GM19438 (cell line): Measurements from ENCODE around the gene AMIGO2.

Experiments used
- ATAC-seq: cut with Tn5 transposase; IDR thresholded peaks from one replicate; pipeline ENCODE4 v1.9.1; 2021; ENCODE audit warnings: low read depth; ENCODE audit not compliant: unreplicated experiment

Gene AMIGO2

GRCh38 chr12:47098099-47098498 lies 18.3 kb upstream of the AMIGO2 start:
- ATAC-seq, result no peak

DNA sequence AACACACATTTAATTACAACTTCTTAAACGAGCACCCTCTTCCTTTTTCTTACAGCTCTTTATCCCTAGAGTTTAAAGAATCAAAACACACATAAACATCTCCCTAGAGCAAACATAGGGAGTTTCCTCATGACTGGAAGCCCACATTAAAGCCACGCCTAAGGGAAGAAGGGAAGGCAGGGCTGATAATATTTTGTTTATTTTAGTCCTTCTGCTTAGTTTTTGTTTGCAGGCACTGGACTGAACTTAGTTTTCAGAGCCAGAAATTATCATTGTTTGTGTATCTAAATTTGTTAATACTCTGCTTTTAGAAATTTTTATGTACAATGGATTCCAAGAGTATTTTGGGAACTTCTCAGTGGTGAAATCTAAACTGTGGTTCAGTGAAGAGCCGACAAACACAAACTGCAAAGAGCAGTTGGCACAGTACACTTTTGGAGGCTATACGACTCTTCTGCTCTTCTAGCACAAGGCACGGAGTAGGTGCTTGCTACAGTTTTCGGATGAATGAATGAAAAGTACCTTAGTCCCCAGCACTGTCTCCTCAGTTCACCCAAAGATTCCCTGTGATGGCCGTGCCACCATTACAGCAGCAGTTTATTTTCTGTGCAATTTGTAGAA lies 17.6 kb upstream of the AMIGO2 start:
- ATAC-seq, result no peak

DNA sequence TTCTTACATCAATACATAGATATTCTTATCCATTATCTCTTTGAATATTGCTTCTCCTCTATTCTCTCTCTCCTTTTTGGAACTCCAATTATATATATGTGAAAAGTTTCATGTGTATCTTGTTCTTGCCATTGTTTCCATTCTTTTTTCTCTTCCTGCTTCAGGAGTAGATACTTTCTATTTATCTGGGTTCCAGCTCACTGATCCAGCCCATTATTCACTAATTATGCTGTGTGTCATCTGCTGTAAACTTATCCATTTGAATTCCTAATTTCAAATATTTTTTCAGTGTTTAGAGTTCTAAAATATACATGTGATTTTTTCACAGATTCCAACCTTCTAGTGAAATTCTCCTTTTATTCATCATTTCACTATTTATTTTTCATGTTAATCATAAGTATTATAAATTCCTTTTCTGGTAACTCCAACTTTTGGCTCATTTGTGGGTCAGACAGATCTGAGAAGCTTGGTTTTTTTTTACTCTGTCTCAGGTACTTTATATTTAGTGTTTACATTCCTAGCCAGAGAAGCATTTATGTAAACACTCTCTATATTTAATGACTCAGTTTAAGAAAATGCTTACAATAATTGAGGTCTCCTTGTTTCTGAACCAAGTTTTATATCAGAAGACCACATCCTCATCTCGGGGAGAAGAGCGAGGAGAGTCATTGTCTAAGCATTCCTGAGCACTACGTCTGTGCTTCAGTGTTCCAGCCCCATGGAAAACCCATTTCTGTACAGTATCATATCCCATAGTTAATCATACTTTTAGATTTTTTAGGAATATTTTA lies 15.9 kb upstream of the AMIGO2 start:
- no peak for ATAC-seq

DNA sequence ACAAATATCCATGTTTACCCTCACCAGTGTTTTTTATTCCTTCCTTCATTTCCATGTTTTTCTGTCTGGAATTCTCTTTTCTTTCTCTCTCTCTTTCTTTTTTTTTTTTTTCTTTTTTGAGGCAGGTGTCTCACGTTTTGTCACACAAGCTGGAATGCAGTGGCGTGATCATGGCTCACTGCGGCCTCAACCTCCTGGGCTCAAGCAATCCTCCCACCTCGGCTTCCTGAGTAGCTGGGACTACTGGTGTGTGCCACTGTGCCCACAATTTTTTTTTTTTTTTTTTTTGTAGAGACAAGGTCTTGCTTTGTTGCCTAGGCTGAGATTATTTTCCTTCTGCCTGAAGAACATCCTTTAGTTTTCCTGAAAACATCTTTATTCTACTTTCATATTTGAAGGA lies 15.0 kb upstream of the AMIGO2 start:
- no peak for ATAC-seq

DNA sequence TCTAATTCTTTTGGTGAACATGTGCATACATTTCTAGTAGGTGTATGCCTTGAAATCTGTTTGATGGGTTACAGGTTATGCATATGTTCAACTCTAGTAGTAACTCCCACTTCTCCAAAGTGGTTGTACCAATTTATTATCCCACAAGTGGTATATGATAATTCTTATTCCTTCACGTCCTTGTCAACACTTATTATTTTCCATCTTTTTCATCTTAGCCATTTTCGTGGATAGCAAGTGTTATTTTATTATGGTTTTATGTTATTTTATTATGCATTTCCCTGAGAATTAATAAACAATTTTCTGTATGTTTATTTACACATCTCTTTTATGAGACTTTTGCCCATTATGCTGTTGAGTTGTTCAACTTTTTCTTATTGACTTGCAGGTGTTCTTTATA lies 11.2 kb upstream of the AMIGO2 start:
- no peak for ATAC-seq

DNA sequence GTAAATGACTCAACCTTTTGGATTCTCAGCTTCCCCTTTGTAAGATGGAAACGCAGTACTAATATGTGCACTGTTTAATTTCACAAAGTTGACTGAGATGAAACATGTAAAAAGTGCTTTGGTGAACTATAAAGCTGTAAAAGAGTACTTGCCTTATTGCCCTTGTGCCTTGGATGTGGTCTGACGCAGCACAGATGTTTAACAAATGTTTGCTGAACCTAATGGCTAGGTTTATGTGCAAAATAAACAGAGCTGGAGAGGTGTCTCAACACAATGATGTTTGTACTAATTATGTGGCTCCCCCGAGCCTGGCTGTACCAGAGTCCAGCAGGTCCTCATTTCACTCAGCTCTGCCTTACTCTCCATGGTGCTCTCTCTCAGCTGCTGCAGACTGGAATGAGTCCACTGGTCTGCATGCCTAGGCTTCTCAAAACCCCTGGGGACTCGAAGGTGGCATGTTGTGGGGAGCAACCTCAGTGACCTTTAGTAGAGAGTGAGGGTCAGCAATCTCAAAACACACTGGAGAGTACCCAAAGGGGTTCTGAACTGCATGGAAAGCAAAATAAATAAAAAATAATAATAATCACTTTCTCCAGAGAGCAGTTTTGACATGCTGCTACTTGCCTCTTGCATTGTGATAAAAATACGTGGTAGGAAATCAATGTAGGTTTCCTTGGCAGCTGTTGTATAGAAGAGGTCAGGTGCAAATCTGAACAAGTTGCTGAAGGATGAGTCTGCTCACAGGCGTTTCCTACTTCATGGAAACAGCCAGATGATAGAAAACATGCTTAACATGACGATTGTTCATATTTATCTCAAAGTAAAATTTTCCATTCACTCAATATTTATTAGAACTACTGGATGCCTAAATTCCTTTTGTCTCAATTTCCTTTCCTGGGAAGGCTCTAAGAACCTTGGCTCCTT lies 8.5 kb upstream of the AMIGO2 start:
- ATAC-seq, result no peak

DNA sequence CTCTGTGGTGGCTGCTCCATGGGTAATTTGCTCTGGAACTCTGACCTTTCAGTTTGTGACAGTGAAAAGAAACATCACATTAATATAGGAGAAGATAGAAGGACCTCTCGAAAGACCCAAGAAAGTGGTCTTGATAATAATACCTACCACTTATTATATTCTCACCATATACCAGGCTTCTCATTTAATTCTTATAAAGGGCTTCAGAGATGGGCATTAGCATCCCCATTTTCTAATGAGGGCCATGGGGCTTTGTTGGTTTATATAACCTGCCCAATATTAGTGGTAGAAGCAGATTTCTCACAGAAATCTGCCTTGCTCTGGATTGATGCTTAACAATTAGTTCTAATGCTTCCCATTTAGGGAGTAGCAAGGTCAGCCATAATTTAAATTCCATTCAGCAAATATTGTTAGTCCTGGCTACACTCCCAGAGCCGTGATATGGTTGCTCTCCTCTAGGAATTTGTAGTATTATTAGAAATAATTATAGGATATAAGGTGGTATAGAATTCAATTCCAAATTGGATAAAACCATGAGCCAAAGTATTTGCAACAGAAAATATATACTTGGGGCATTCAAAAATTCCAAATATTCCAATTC lies 7.4 kb upstream of the AMIGO2 start:
- no peak for ATAC-seq

DNA sequence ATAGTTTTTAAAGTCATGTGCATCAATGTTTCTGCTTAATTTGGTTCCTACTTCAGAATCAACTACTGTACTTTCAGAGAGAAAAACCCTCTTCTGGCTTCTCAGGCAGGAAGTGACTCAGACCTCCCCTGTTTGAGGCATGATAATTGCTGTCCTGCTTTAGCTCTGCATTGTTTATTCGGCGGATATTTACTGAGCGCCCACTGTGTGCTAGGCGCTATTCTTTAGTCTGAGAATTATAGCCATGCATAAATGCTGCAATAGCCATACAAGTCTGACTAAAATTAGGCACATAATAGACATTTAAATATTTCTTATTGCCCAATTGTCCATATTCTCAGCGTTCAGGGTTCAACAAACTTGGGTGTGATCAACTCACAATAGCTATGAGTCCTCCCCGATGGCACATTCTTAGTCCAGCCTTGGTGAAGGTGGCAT lies 6.1 kb upstream of the AMIGO2 start:
- no peak for ATAC-seq

DNA sequence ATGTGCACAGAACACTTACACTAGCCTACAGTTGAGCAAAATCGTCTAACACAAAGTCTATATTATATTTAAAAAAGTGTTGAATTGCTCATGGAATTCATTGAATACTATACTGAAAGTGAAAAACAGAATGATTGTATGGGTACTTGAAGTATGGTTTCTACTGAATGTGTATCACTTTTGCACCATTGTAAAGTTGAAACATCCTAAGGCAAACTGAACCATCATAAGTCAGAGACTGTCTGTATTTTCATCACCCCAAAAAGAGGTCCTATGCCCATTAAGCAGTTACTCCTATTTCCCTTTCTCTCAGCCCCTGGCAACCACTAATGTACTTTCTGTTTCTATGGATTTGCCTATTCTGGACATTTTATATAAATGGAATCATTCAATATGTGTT lies 4.4 kb upstream of the AMIGO2 start:
- no peak for ATAC-seq

GRCh38 chr12:47082796-47083621 lies 3.2 kb upstream of the AMIGO2 start:
- ATAC-seq, result no peak

DNA sequence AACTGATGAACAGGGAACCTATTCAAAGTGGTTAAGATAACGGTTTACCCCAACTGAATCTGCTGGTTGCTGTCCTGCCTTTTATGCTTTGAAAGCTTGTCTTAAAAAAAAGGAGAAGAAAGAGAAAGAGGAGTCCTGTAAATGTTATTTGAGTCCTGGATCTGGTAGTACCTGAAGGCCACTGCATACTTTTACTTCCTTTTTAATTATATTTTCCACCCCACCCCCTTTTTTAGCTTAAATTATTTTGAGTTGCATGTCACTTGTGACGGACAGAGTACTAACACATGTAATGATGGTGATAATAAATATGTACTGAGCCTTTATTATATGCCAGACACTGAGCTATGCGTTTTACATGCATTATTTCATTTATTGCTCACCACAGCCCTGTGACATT lies 2.5 kb upstream of the AMIGO2 start:
- ATAC-seq, result no peak

DNA sequence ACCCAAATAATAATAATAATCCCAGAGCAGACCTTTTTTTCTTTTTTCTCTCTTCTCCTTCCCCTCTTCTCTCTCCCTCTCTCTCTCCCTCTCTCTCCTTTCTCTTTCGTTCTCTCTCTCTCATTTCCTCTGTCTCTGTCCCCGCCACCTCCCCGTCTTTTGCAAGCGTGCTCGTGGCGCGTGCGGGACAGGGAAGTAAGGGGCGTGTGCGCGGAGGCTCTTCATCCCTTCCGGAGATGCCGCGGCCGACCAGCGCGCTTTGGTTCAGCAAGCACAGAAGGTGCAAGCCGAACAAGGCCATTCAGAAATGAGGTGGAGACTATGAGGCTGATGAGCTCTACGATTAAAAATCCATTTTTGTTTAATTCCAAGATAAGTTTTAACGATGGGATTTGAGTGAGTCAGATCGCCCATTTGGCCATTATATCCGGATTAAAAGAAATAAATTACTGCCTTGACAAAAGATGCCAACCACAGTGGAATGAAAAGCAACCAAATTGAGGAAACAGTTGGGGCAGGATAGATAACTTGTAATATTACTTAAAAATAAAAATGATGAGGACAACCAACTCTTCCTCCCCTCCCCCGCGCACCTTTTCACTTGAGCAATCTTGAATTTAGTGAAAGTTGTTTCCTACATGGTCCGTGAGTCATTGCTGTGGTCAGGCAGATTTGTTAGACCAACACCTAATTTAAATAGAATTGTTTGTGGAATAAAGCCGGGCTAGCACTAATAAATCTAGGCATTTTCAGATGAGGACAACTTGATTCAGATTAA lies 1.2 kb upstream of the AMIGO2 start:
- no peak for ATAC-seq

GRCh38 chr12:47079981-47080724 lies 394 bp upstream of the AMIGO2 start:
- peak; percentile 17 for ATAC-seq

- no peak for ATAC-seq
Observed at GRCh38 chr12:47078733-47079467, 859 bp downstream of the AMIGO2 start.

DNA sequence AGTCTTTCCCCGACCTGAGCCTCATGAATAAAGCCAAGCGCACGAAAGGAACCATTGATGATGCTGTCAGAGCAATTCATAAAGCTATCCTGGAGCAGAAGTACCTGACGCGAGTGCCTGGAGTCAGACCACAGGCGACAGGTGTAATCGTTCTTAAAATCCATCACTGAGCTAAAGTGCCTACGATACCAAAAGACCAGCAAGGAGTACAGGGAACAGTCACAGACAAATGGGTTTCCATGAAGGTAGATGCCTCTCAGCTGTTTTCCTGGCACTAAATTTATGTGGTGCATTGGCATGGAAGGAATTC lies 1.7 kb downstream of the AMIGO2 start:
- ATAC-seq, result no peak

DNA sequence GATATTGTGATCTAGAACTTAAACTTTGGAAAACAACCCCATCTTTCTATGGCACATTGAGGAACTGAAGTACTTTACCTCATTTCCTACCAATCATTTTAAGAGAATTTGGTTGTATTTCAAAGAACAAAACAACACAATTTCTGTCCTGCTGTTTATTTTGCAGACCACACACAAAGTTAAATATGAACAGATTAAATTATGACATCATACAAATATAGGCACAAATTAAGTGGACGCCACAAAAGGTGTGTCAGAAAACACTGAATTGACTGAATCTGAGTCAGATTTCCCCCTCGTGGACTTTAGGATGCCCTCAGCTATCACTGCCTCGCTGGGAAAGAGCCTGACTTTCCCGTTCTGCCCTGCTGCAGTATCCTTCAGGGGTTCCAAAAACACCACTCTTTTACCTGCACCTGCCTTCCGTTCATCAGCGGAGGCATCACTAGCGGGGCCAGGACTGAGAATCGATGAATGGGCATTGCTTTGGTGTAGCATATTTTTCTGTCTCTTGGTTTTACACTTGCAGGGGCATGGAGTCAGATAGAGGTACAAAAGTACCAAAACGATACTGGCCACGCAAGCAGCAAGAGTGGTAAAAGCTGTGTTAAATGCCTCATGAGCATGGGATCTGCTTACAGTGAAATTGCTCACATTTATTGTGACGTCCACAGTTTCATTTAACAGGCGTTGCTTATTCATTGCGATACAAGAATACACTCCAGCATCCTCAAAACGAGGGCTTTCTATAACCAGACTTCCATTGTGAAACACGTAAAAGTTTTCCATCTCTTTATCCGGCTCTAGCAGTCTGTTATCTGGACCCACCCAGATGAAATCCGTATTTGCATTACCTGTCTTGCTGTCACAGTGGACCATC lies 2.3 kb downstream of the AMIGO2 start:
- no peak for ATAC-seq
